NOMO-1 treated with dmso at 0.1 percent for 144 hours (cell line): ENCODE measurements around the gene AGAP3.

Source experiments
- DNase-seq: peaks from one replicate; lab custom pipeline; 2025; ENCODE audit not compliant: unreplicated experiment; lab: John Stamatoyannopoulos, UW

Gene AGAP3

DNA sequence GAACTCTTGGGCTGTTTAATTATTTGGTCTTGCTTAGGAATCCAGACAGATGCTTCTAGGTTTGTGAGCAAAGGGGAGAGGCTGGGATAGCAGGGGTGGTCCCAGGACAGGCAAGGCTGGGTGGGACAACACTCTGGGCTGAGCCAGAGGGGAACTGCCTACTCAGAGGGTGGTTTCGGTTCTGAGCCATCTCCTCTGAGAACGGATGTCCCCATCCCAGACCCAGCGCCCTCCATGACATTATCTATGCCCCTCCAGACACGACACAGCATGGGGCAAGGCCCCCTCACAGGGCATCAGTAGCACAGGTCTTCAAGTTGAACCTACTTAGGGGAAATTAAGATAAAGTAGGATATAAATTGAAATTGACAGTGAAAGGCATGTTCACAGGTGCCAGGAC lies 93.7 kb downstream of the AGAP3 start:
- no peak for DNase-seq

DNA sequence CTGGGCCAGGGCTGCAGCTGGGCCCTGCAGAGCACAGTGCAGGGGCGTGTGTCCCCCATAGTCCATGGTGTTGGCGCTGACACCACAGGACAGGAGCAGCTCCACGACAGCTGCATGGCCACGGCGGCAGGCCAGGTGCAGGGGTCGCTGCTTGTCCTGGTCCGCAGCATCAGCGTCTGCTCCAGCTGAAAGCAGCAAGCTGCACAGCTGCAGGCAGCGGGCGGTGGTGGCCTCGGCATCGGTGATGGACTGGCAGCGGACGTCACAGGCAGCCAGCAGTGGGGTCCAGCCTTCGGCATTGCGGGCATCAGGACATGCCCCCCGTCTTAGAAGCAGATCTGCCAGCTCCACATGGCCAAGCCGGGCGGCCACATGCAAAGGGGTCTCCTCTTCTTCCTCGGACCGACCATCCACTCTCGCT lies 94.7 kb downstream of the AGAP3 start:
- DNase-seq, result no peak

DNA sequence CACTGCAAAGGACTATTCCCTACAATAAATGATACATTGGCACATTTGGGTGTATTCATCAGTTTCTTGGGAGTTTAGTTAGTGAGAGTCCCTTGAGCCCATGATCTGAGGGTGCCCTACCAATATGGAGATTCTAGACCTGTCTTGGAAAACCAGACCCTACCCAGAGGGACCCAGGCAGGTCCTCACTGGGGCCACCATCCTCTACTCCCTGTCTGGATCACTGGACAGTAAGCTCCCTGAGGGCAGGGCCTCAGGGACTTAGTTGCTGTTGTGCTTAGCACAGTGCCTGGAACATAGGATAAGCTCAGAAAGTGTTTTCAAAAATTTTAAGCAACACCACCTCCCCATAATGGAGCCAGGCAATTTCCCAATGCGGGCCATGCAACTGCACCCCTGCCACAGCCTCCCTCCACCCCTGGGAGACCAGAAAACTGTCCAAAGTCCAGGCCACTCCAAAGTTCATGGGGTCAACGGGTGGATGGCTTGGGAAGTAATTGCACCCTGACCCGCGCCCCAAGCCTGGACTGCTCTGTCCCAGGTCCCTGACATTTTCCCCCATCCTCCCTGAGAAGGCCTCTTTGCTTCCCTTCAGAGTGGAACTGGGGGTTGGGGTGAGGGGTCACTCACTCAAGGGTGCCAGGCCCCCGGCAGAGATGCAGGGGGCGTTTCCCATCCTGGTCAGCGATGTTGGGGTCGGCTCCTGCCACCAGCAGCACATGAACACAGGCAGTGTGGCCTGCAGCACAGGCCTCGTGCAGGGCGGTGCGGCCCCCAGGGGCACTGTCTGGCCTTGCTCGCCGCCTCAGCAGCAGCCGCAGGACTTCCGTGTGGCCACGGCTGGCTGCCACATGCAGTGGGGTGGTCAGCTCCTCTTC lies 99.7 kb downstream of the AGAP3 start:
- DNase-seq, result no peak

DNA sequence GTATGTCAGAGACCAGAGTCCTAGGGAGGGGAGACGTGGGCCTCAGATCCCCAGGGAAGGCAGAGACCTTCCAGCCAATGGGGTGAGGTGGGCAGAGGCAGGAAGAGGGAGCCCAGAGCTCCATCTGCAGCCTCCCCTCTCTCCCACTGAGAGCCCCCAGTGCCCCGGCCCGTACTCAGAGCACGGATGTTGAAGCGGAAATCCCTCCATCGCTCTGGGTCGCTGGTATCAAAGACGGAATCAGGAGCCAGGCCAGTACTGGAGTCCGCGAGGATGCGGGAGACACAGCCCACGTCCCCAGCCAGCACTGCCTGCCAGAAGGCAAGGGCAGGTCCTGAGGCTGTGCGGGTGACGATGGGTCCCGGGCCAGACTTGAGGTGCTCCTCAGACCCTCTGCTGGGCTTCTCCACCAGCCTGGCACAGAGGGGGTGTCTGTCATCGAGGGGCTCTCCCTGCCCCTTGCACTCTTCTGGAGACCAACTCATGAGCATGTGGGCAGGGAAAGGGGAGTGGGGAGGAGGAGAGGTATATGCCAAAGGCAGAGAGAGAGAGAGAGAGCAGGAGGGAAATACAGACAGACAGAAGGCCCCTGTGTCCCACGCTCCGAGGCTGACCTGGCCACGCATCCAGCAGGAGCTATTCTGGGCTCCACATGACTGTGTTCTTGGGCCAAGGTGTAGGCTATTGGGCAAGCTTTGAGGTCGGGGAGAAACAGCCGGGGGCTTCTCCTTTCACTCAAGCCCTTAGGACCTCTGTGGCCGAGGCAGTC lies 100.5 kb downstream of the AGAP3 start, which contains the start of gene ASB10:
ASB10 (minus strand) TSS at position 611 of the 769 bp plus-strand sequence; CDS start at position 491, 120 bp downstream.
- DNase-seq, result no peak

DNA sequence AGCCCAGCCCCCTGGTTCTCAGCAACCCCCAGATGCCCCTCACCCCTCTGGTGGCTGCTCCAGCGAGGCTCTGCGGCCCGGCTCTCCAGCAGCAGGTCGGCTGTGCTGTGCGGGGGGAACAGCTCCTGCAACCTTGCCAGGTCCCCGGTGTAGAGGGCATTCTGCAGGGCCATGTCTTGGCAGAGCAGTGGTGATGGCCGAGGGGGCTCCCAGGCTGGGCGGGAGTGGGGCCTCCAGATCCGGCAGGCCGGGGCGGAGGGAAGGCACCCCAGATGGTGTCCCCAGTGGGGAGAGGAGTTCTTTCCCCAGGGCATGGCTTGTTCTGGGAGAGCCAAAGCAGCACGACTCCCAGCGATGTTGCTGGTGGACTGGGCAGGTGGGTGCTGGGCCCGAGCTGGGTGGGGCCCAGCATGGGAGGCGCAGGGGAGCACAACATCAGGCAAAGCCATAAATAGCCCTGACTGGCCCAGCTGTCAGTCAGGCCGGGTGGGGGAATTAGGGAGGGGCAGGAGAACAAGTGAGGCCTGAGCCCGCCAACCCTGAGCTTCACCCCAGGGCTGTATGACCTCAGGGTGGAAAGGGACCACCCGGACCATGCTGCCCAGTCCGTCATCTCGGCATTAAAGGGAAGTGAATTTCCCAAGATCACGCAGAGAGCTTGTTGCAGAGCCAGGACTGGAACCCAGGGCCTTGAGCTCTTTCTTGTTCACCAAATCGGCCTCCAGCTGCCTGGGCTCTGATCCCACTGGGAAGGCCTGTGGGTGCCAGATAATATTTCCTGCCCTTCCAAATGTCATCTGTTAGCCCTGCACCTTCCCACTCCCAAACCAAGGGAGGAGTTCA lies 101.4 kb downstream of the AGAP3 start:
- DNase-seq, result no peak

DNA sequence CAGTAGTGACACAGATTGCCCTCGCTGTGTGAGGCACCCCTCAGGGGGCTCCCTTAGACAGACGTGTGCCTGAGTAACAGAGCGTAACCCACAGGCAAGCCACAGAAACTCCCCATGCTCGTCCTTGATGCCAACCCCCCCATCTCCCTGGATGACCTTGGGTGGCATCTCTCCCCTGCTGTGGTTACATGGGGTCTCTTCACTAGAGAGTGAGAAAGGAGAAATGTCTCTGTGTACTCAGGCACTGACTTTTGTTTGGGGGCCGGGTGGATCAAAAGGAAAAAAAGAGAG lies 101.9 kb downstream of the AGAP3 start:
- no peak for DNase-seq

DNA sequence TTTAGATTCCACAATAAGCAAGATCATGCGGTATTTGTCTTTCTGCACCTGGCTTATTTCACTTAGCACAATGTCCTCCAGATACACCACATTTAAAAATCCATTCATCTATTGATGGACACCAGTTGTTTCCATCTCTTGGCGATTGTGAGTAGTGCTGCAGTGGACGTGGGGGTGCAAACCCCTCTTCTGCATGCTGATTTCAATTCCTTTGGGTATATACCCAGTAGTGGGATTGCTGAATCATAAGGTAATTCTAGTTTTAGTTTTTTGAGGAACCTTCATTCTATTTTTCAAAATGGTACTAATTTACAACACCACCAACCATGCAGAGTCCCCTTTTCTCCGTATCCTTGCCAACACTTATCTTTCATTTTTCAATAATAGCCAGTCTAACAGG lies 102.8 kb downstream of the AGAP3 start:
- no peak for DNase-seq

DNA sequence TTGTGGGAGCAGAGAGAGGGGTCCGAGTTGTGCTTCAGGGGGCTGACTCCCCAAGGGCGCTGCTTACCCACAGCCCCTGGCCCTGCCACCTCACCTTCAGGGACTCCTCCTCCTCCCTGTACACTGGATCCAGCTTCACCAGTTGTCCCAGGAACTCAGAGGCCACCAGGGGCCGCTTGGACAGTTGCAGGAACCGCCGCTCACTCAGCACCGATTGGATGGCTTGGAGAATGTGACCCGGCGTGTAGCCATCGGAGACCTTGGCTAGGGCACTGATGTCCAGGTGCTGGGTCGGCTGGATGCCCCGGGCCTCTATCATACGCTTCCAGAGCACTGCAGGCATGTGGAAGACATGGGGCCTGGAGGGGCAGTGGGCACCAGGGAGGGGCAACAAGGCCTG lies 105.3 kb downstream of the AGAP3 start:
- DNase-seq, result no peak

DNA sequence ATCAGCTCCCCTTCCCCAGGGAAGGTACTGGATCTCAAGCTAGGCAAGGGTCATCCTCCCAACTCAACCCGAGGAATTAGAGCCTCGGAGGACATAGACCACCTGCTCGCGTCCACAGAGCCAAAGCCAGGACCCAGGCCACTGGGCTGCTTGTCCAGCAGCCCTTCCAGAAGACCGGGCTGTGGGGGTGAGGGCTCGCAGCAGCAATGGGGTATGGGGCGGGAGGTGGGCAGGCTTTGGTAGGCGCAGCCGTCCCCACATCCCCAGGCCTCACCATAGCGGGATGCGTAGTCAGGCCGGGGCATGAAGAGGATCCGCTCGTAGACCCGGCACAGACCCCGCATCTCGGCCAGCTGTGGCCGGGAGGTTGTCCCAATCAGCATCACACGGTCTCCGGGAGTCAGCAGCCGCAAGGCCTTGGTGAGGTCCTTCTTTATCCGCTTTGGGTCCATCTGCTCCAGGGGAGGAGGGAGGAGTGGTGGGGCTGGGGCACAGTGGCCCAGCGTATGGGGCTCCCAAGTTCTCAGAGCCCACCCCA lies 105.8 kb downstream of the AGAP3 start:
- DNase-seq, result no peak

DNA sequence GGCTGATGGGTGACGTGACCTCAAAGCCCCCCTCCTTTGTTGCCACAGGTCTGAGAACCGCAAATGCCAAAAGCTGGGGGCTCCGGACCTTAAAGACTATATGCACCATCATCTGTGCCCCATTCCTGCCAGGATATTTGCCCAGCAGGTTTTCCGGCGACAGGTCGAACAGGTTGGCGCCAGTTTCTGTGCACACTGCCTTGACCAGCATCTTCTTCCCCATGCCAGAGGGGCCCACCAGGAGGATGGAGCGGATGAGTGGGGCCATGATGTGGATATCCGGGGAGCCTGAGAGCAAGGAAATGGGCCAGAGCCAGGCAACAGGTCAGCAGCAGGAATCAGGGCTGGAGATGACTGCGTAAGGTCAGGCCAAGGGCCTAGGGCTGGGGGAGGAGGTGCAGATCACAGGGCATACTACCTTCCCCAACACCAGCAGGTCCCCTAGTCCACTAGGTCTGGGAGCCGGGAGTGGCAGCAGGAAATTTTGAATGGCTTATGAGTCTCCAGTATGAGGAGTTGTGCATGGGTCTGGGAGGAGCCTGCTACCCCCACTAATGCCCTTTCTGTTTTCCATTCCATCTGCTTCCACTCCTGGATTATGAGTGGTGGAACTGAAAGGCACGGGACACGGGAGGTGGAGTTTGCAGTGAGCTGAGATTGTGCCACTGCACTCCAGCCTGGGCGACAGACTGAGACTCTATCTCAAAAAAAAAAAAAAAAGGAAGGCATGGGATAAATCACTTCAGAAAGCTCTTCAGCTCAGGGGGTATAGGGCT lies 107.1 kb downstream of the AGAP3 start:
- DNase-seq, result no peak
